HG03066 (cell line): Measurements from ENCODE around the gene TMEM239.
"Not testable (repeated sequence)": the region's sequence is repeated elsewhere in the genome, so short reads cannot be mapped to it uniquely, and the experiment has no call there.

Experiments
- ATAC-seq: cut with Tn5 transposase; IDR thresholded peaks from one replicate; pipeline ENCODE4 v1.9.1; 2021; ENCODE audit warnings: low read depth; ENCODE audit not compliant: unreplicated experiment

TMEM239 gene

GRCh38 chr20:2816030-2816582 is at the start of gene TMEM239:
TSS of gene TMEM239 (plus strand) at chr20:2816364. CDS start at chr20:2816555, 191 bp downstream.
- ATAC-seq: no peak

DNA sequence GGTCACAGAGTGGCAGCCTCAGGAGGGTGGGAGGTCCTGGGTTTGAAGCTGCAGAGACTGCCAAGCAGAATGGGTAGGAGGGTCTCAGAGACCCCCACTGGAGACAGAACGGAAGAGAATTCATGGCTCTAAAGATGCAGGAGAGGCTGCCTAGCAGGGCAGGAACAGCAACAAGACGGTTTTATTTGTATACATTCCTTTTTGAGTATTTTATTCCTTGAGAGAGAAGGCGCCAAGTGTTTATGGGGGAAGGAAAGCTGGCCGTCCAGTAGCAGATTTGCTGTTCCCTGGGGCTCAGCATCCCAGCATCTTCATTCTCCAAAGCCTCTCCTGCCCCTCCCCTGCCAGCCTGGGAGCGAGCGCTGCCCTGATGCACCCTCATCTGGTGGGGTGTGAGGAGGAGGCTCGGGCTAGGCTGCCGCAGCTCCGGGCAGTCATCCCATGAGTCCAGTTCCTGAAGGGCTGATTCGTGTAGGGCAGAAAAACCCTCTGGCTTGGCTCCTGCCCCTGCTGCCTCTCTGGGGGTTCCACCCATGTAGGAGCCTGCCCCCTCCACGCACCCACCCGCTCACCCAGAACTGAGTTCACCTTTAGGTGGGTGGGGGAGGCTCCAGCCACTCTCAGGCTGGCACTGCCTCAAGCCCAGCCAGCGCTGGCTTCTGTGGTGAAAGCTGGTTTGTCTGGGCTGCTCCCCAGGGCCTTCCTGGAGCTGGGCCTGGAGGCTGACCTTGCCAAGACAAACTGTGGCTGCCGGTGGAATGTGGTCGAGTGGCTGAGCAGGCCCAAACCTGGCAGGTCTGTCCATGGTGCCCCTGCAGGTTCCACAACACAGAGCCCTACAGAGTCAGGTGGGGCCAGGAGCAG is 48.2 kb upstream of the TMEM239 start:
- no peak for ATAC-seq

- no peak for ATAC-seq
Measured at GRCh38 chr20:2768632-2769015, 47.5 kb upstream of the TMEM239 start.

DNA sequence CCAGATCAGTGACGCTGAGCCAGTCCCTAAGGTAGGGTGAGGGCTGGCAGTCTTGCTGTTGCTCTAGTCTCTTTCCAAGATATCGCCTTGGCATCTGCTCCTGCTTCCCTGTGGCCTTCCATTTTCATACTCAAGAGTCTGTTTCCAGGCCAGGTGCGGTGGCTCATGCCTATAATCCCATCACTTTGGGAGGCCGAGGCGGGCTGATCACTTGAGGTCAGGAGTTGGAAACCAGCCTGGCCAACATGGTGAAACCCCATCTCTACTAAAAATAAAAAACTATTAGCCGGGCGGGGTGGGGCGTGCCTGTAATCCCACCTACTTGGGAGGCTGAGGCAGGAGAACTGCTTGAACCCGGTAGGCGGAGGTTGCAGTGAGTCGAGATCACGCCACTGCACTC is 46.1 kb upstream of the TMEM239 start:
- ATAC-seq: not testable (repeated sequence)

- no peak for ATAC-seq
Measured at GRCh38 chr20:2771631-2772080, 44.5 kb upstream of the TMEM239 start.

DNA sequence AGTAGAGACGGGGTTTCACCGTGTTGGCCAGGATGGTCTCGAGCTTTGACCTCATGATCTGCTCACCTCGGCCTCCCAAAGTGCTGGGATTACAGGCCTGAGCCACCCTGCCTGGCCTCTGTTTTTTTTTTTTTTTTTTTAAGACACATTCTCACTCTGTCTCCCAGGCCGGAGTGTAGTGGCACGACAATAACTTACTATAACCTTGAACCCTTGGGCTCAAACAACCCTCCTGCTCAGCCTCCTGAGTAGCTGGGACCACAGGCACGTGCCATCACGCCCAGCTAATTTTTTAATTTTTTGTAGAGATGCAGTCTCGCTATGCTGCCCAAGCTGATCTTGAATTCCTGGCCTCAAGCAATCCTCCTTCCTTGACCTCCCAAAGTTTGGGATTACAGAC is 42.4 kb upstream of the TMEM239 start:
- ATAC-seq: no peak

- no peak for ATAC-seq
Measured at GRCh38 chr20:2775139-2775538, 41.0 kb upstream of the TMEM239 start.

GRCh38 chr20:2778602-2779321 is 37.4 kb upstream of the TMEM239 start:
- ATAC-seq: no peak

DNA sequence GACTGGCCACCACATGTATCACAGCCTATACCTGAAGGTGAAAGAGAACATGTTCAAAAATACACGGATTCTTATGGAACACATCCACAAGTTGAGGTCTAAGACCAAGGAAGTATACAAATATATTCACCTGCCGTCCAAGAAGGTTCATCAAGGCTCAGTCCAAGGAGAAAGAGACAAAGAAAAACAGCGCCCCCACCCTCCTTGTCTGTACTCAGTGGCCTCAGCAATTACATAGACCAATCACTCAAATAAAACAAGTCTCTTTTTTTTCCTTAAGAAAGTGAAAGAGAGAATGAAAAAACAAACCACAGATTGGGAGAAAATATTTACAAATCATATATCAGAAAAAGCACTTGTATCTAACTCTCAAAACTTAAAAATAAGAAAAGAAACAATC is 35.2 kb upstream of the TMEM239 start:
- ATAC-seq: no peak

DNA sequence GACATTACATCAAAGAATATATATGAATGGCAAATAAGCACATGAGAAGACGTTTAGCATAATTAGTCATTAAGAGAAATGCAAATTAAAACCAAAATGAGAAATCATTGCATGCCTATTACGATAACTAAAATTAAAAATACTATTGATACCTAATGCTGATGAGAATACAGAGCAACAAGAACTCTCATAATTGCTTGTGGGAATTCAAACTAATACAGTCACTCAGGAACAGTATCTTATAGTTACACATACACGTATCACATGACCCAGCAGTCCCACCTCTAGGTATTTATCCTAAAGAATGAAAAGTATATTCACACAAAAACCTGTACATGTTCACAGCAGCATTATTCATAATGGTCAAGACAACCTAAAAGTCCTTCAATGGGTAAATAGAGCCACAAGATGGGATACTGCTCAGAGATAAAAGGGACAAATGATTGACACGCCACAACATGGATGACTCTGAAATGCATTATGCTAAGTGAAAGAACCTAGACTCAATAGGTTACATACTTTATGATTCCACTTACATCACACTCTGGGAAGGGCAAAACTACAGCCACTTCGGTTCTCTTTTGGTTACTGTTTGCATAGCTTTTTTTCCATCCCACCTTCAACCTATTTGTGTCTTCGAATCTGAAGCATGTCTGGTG is 32.1 kb upstream of the TMEM239 start:
- ATAC-seq: no peak

GRCh38 chr20:2793471-2793870 is 22.7 kb upstream of the TMEM239 start:
- ATAC-seq: no peak

GRCh38 chr20:2794202-2794748 is 21.9 kb upstream of the TMEM239 start:
- no peak for ATAC-seq

GRCh38 chr20:2794866-2795447 is 21.2 kb upstream of the TMEM239 start:
- ATAC-seq: no peak

DNA sequence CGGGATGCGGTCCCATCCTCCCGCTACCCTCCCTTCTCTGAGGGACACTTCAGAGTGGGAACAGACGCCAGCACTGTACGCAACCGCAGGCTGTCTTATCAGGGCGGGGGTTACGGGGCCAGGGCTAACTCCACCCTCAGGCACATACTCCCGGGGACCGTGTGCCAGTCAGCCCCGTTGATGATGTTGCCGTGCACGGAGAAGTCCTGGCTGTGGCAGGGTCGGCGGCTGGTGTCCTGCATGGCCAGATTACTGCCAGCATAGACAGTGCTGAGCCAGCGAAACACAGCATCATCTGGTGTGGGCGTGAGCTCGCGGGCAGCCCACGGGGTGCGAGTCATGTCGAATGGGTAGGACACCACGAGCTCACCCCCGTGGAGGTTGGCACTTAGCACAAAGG is 20.7 kb upstream of the TMEM239 start:
- no peak for ATAC-seq

GRCh38 chr20:2796011-2796660 is 20.0 kb upstream of the TMEM239 start:
- ATAC-seq: no peak

- ATAC-seq: no peak
Measured at GRCh38 chr20:2797136-2797983, 18.8 kb upstream of the TMEM239 start.

DNA sequence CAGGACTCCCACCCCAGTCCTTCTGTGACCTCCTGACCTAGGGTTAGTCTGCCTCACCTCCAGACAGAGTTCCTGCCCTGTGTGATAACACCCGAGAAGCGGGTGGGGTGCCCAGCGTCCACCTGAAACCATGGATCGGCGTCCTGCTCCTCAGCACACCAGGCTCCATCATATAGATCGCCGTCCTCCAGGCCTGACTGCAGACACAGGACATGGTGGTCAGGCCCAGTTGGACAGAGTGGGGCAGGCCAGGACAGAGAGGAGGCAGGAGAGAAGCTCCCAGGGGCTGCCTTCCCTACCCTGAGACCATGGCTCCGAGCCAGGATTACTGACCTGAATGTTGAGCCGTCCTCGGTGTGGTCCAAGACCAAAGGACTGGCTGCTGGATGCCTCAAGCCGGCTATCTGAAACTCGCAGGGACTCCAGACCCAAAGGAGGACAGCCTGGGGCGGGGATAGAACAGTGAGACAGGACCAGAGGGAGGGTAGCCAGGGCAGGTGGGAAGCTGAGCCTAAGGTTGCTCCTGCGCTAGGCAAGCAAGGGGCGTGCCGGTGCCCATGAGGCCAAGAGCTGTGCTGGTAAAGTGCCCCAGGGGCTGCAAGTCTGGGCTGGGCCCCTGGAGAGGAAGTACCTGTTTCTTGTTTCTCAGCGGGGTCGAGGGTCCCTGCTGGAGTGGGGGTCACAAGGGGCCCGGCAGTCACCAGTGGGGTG is 17.9 kb upstream of the TMEM239 start:
- no peak for ATAC-seq

GRCh38 chr20:2798814-2799213 is 17.4 kb upstream of the TMEM239 start:
- no peak for ATAC-seq
